Right hindlimb (tissue), 1 donor: ENCODE measurements around the gene SNAPC4.
"Not testable (repeated sequence)": the region's sequence is repeated elsewhere in the genome, so short reads cannot be mapped to it uniquely, and the experiment has no call there.

Experiments
- DNase-seq: peaks from one replicate; pipeline ENCODE4 v3.0.0-alpha.2; 2018

The SNAPC4 gene

DNA sequence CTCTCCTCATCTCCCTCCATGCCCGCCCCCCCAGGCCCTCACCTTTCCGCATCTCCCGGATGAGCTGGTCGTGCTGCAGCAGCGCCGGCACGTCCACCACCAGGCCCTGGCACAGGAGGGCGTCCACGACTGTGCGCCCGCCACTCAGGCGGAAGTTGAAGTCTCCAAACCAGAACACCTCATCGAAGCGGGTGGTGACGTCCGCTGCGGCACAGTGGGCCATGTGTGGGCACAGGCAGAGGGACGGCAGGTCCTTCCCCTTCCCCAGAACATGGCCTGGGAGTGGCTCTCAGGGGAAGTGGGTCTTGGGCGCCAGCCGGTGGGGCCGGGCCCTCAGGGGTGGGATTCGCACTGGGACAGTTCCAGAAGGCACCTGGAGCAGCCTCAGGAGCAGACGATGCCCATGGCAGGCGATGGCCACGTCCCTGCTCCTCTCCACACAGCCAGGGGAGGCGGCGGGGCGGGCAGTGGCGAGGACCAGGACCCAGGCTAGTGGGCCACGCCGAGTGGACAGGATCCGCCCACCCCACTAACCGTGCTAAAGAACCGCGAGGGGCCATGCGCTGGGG is 31.9 kb upstream of the SNAPC4 start:
- DNase-seq = no peak

DNA sequence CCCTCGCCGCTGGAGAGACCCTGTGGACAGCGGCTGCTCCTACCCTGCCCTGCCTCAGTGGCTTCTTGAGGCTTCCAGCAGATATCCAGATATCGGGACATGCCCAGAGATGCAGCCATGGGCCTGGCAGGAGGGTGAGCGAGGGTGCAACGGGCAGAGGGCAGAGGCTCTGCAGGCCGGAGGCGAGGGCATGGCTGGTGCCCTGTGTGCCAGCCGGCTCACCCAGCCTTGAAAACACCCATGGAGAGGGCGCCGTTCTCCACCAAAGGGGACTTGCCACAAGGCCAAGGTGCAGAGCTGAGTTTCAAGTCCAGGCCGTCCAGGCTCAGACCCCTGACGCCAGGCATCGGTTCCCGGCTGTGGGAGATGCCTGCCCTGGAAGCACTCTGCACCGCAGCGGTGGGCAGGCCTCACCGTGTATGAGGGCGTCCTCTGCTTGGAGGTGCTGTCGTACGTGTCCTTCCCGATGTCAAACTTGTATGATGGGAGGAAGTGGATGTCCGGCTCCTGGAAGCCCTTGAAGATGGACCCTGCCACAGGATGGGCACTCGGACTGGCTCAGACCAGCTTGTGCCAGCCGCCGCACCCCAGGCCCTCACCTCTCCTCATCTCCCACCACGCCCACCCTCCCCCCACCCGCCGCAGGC is 30.7 kb upstream of the SNAPC4 start:
- no peak for DNase-seq

DNA sequence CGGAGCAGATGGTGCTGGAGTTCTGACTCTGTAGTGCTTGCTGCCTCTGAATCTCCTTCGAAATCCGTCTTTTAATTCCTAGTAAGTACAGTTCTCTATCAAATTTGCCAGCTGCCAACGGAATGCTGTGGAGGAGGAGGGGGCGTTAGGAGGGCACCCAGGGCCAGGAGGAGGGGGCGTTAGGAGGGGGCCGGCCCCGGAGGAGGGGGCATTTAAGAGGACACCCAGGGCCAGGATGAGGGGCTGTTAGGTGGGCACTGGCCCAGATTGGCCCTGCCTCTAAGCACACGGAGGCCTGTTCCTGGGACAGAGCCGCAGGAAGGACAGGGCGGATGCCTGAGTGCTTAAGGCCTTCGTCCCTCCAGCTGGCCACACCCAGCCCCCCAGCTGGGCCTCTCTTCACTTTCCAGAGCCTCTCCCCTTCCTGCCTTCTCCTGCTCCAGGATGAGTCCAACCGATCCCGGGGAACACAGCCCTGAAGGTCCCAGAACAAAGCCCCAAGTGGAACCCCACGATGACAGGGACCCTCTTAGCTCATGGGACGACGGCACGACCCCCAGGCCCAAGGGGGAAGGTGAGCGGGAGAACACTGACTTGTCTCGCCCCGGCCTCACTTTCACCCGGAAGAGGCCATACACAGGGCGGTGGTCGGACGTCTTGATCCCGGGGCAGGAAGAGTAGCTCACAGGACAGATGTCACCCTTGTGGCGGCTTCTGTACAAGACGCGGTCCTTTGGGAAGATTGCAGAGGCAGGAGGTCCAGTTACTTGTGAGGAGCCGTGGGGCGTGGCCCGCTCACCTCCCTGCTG is 29.9 kb upstream of the SNAPC4 start:
- no peak for DNase-seq

DNA sequence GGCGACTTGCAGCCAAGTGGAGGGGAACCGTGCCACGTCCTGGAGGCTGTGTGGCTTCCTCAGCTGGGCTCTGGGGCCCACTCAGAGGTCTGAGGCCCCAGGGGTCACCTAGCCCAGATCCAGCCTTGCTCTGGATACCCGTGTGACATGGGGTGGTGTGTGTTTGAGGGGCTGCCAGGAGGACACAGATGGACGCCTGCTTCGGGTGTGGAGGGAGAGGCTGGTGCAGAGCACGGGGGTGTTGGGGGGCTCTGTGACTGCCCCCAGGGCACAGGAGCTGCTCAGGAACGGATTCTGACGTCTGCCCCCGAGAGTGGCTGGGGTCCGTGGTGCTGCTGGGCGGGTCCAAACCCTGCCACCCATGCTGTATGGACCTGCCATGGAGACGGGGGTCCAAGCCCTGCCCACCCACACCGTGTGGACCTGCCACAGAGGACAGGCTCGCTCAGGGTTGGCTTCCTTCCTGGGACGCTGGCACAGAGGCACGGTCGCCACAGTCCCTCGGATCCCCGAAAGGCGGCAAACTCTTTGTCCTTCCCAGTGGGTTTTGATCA is 29.2 kb upstream of the SNAPC4 start:
- DNase-seq = no peak

DNA sequence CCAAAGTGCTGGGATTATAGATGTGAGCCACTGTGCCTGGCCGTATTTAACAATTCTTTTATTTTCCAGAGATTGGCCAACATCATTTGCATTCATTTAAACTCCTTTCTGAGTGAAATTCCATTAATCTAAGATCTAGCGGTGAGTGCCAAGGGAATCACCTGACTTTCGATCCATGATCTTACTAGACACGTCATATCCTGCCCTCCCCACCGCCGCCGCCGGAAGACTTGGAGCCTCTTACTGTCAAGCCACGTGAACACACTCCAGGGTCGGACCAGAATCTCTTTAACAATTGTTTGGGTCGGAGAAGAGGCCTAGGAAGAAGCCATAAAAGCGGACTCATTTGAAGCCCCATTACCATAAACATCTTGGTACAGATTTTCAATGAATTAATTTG is 26.8 kb upstream of the SNAPC4 start:
- DNase-seq = no peak

DNA sequence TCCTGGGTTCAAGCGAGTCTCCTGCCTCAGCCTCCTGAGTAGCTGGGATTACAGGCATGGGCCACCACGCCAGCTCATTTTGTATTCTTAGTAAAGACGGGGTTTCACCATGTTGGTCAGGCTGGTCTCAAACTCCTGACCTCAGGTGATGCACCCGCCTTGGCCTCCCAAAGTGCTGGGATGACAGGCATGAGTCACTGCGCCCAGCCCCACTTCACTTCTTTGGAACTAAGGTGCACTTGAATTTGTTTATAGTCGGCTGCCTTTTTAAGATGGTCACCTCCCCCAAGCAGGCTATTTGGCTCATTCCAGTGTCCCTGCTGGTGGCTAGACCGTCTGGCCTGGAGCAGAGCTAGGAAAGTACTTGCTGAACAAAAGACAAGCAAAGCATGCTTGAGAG is 25.4 kb upstream of the SNAPC4 start:
- not testable (repeated sequence) for DNase-seq

DNA sequence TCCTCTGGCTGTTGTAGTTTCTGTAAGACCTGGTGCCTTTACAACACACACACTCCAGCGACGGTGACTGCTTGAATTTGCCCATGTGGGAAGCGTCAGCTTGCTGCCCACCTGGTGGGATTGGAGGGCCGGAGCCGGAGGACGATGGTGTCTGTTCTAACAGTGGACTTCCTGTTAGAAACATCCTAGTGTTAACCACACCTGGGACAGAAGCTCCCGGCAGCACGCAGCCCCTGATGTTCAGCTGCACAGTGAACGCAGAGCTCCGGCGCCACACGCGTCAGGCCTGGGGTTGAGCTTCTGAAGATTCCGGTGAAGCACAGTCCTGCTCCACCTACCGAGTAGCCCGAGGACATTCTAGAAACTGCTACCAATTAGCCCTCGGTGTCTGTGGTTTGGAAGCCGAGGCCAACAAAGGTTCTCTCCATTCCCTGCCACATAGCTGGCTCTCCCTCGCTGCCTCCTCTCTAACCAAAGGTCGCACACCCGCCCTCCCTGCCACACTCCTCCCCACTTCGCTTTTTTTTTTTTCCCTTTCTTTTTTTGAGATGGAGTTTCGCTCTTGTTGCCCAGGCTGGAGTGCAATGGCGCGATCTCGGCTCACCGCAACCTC is 24.9 kb upstream of the SNAPC4 start:
- DNase-seq = no peak

DNA sequence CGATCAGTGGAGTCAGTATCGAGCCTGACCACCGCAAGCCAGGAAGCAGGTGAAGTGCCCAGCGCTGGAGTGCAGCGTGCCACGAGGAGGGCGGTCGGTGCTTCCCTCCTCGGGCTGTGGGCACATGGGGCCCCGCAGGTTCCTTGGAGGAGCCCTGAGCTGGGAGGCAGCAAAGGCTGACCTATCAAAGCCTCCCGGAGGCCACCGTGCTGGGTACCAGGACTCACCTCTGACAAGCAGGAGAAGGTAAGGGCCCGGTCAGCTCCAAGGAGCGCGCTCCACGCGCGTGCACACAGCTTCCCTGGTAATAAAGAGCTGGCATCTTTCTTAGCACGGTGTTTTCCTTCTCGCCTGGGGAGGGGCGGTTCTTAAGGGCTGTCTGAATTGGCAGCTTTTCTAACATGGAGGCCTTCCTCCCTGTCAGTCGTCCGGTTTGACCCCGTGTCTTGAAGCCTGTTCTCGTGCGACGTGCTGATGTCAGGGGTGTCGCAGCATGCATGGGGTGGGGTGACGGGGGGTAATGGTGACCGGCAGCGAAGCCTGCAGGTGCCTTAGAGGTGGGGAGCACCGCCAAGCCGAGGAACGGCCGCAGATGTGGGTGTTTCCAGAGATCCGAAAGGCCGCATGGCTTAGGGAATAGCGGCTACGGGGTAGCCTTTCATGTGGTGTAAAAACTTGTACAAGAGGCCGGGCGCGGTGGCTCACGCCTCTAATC is 23.6 kb upstream of the SNAPC4 start:
- no peak for DNase-seq

DNA sequence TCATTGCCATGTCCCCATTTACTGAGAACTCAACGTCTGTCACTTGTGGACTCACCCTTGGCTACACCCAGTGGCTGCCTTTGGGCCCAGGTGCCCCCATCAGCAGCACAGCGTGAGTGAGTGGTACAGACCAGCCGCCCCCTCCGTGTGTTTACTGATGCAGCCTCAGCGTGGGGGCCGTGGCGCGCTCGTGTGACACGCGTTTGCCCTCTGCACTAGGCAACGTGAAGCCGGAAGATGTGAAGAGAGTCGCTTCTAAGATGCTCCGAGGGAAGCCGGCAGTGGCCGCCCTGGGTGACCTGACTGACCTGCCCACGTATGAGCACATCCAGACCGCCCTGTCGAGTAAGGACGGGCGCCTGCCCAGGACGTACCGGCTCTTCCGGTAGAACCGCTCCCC is 22.9 kb upstream of the SNAPC4 start:
- DNase-seq = no peak

DNA sequence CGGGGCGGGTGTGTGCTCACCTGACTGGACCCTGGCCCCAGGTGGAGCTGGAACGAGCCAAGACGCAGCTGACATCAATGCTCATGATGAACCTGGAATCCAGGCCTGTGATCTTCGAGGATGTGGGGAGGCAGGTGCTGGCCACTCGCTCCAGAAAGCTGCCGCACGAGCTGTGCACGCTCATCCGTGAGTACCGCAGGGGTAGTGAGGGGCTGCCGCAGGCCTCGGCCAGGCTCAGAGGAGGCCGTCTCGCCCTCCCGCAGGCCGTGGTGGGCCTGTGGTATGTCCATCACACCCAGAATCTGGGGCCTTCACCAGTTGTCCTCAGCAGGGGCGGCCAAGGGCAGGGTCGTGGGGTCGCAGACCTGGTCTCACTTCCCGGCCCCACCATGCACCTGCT is 21.8 kb upstream of the SNAPC4 start:
- no peak for DNase-seq

DNA sequence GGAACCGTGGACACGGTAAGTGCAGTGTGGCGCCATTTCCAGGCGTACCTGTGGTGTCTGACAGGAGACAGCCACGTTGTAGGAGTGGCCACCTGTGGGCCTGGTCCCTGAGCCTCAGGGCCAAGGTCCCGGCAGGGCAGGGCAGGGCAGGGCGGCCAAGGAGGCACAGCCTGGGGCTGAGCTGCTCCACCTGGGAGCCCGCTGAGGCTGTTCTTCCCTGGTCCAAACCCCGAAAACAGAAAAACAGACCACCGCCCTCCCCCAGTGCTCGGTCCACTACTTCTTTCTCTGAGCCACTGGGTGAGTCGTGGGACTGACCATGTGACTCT is 19.1 kb upstream of the SNAPC4 start:
- no peak for DNase-seq

DNA sequence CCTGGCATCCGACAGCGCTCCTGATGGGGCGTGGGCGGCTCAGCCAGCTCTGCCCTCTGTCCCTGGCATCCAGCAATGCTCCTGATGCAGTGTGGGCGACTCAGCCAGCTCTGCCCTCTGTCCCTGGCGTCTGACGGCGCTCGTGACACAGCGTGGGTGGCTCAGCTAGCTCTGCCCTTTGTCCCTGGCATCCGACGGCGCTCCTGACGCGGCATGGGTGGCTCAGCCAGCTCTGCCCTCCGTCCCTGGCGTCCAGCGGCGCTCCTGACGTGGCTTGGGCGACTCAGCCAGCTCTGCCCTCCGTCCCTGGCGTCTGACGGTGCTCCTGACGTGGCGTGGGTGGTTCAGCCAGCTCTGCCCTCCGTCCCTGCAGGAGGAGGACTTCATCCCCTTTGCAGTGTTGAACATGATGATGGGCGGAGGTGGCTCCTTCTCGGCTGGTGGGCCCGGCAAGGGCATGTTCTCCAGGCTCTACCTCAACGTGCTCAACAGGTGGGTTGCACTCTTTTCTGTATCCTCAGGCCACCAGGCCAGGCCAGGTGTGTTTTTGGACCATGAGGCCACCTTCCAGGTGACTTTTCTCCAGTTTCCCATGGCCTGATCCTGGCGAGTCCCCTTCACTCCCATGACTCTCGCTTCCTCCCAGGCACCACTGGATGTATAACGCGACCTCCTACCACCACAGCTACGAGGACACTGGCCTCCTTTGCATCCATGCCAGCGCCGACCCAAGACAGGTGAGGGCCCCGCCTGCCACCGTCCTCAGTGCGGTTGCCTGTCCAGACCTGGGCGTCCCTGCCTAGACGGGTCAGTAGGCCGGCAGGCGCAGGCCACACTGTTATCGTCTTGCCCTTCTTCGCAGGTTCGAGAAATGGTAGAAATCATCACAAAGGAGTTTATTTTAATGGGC is 18.5 kb upstream of the SNAPC4 start:
- no peak for DNase-seq

DNA sequence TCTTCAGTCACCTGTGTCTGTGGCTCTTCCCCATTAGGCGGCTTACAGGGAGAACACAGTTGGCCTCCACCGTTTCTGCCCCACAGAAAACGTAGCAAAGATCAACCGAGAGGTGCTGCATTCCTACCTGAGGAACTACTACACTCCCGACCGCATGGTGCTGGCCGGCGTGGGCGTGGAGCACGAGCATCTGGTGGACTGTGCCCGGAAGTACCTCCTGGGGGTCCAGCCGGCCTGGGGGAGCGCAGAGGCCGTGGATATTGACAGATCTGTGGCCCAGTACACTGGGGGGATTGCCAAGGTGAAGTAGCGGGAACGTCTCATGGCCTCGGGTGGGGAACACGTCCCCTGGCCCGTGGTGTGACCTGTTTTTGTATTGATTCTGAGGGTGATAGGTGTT is 16.9 kb upstream of the SNAPC4 start:
- no peak for DNase-seq

DNA sequence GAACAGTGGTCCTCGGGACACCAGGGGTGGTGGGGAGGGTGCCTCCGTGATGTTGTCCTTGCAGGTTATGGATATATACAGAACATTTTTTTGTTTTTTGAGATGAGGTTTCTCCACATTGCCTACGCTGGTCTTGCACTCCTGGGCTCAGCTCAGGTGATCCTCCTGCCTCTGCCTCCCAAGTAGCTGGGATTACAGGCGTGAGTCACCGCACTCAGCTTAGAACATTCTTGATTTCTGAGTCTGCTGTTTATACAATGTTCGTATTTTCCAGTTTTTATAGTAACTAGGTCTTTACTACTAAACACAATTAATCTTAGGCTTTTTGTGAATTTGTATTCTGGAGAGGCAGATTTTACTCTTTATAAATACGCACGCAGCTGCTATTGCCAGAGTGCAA is 16.5 kb upstream of the SNAPC4 start:
- DNase-seq = no peak

DNA sequence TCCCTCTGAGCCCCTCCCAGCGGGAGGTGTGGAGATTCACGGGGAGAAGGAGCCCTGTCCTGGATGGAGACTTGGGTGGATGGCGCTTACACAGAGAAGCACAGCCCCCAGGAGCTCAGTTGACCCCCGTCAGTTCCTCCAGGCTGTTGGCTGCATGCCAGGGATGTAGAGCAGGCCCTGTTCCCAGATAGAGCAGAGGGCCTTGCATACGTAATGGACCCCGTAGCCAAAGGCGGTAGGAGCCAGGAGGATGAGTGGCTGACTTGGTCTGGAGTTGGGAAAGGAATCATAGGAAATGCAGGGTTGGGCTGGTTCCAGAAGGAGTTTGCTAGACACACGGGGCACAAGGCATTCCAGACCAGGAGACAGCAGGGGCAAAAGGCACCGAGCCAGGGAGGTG is 13.0 kb upstream of the SNAPC4 start:
- DNase-seq = no peak

DNA sequence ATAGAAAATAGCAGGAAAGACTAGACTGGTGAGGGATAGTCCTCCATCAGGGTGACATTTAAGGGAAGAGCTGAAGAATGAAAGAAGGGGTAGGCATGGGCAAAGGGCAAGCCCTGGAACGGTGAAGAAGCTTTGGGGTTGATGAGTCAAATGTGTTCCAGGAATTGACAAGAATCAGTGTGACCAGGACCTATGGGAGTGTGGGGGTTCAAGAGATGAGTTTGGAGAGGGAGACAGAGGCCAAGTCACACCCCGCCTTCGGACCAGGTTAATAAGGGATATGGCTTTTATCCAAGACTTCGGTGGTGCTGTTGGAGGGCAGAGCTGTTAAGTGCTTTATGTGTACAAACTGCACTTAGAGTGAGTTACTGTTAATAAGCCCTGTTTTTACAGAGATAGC is 11.4 kb upstream of the SNAPC4 start:
- DNase-seq = no peak

DNA sequence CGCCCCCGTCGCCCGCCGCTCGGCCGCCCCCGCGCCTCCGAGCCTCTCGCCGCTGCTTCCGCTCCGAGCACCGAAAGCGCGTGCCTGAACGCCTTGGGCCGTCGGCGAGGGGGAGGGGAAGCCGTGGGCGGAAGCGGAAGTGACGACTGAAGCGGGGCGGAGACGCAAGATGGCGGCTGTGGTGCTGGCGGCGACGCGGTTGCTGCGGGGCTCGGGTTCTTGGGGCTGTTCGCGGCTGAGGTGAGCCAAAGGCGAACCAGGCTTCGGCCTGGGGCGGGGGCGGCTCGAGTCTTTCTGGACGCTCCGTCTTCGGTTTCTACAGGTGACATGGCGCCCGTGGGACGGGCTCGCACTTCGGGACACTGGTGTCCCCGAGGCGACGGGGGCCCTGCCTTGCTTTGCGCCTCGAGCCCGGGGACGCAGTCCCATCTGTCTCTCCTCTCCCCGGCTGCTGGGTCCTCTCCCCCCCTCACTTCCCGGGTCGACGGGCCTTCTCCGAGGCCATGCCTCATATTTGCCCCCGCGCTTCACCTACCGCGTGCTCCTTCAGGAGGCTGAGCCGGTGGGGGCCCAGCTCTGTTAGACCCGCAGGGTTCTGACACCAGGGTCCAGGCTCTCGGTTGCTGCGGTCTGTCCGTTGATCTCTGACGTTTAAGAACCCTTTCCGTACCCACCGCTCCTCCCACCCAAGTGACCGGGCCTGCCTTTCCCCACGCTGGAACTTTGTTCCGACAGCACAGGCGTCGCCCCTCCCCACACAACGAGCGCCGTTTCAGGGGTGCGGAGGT is 10.7 kb upstream of the SNAPC4 start, which contains the start of the genes ENTR1 and PMPCA:
ENTR1 (minus strand) TSS at position 115 of the 788 bp plus-strand sequence. CDS start 217 bp downstream, outside the sequence.
PMPCA (plus strand) TSS at position 159 of the 788 bp plus-strand sequence; CDS start at position 170, 11 bp downstream.
- DNase-seq = peak; percentile 94

DNA sequence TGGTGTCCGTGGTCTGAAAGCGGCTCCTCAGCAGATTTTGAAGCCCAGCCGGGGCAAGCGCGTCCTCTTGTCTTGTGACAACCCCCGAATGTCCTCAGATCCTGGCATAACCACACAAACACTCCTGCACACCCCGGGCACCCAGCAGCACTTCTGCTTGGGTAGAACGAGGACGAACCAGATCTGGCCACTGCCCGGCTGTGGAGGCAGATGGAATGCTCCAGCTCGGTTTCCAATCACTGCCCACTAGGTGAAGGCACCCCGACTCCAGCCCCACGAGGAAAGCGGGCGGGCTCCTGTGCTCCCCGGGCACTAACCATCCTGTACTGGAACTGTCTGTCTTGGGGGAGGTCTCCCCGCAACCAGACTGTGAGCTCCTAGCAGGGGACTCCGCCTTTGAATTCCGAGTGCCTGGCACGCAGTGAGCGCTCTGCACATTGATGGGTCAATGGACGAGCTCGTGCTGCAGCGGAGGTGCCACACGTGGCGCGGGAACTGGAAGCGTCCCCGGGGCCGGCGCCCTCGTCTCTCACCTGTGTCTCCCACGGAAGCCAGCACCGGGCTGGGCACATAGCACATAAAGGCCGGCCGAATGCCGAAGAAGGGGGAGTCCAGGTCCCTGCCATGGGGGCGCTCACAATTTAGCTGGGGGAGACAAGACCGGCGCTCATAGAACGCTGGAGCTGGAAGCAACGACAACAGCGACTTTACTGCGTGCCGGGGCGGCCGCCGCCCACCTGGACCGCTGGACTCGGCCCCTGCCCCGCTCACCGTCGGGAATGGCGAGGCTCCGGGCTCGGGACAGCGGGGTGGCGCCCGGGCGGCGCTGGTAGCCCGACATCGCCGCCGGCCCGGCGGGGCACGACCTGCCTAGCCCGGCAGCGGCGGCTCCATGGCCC is 9.8 kb upstream of the SNAPC4 start:
- DNase-seq = no peak

DNA sequence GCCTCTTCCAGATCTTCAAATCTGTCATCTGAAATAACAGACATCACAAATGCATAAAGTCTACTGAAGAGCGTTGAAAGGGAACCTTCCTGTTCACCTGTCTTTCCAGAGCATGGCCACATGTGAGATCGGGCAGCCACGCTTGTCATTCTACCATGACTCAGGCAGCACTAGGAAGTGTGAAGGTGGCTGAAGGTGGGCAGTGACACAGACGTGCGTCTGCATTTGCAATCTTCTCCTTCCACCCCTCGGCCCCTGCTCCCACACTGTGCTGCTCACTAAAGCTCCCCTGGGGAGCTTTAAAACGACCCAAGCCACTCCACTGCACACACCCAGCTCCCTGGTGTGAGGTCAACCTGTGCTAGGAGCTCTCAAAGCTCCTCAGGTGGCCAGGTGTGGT is 7.9 kb upstream of the SNAPC4 start:
- no peak for DNase-seq

DNA sequence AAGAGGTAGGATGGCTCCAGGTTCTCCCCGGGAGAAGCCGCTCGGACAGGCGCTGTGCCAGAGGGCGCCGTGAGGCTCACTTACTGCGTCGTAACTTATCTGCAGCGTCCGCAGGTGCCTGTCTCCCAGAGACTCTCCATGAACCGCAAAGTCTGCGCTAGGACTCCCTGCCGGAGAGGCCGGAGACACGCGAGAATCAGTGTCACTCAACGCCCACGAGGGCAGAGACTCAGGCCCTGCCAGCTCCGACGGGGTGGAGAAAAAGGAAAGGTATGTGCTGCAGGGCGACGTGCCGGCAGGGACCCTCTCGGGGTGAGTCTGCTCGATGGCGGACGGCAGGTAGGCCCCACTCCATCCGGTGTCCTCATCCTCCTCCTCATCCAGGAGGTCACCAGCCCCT is 7.1 kb upstream of the SNAPC4 start:
- not testable (repeated sequence) for DNase-seq
